Measurements from ENCODE around the gene C2orf49. TPM values are rescaled to one million over a fixed set of nuclear protein-coding genes. Genes with fewer than 3 reads are reported as not detected.

C2orf49 gene
- total and polyA plus RNA-seq, 9 of the 15 experiments (the other 6 are each of a cell fraction or from before 2014, with no cell fraction given): 17.9 to 38.2 (median 25.6) TPM

GRCh38 chr2:105387225-105387624 lies 49.9 kb downstream of the C2orf49 start:
- 64% methylated on average over 4 of the region's 4 CpGs for WGBS (ENCODE audit: insufficient coverage, low coverage, missing lambda C conversion rate)
- no peak overlapping the region for H3K9ac ChIP-seq (ENCODE audit: insufficient read depth in 1 of 2, low read depth in 2 of 2, low read length in 2 of 2)
- FAIRE-seq (no peak), DNase-seq (ENCODE audit: extremely low read depth in 1 of 4, low spot score in 3 of 4) (no peak), ATAC-seq (no peak)
- peaks cover 2 to 4% of the 10 kb centered on the region in 2 experiments; a peak in 3 of 5 replicates for H3K4me1 ChIP-seq (replicated peaks in 1 of 2; ENCODE audit: control insufficient read depth in 2 of 2, insufficient read depth in 2 of 2, low read length in 2 of 2)
- H3K9me1 ChIP-seq (ENCODE audit: control insufficient read depth, insufficient read depth, low read length): no peaks in the 10 kb centered on the region
- no peaks in the 10 kb centered on the region for H4K20me1 ChIP-seq (replicated peaks; ENCODE audit: control insufficient read depth, insufficient read depth, low read length)
- POLR2A ChIA-PET: interaction anchor here (0.9 to 1.7 kb wide), 3 partner anchors 11 to 15 kb away, joined by 3 to 7 read pairs (median 5); partner anchors contain the start of gene FHL2
- CTCF ChIA-PET (ENCODE audit: low intra/inter-chr PET ratio): no interaction called here
- H3K27me3 ChIP-seq (ENCODE audit: control insufficient read depth in 2 of 2, insufficient read depth in 2 of 2, low read length in 2 of 2): no peaks in the 10 kb centered on the region
- H3K9me3 ChIP-seq (replicated peaks; ENCODE audit: control insufficient read depth, insufficient read depth, low read depth, low read length): no peaks in the 10 kb centered on the region
- H3K27ac ChIP-seq (ENCODE audit: extremely low read depth, low read depth, low read length): no peak overlapping the region
- no peak overlapping the region for H3K4me3 ChIP-seq
- H3K79me2 ChIP-seq (ENCODE audit: control insufficient read depth, insufficient read depth, low read length): peaks cover 21% of the 10 kb centered on the region
- peaks cover 42% of the 10 kb centered on the region; the same call in 2 of the 3 replicates for H3K36me3 ChIP-seq (ENCODE audit: control insufficient read depth, insufficient read depth, low read length)
- no TSS peak for BruUV-seq (replicated peaks)
- intact Hi-C loops (cut with micrococcal nuclease): no loop called here
- H2AFZ ChIP-seq (ENCODE audit: low read depth, low read length): no peak overlapping the region
- in situ Hi-C loops (cut with MboI): no loop called here
- no peak overlapping the region for H3K4me2 ChIP-seq (ENCODE audit: insufficient read depth, low read length)
- no peak for TF ChIP-seq SMARCA5 (IDR thresholded peaks at IDR 0.05)
- TF ChIP-seq ZNF431 (CRISPR knock-in tag; IDR thresholded peaks at IDR 0.05): no peak
- no peak for TF ChIP-seq NR3C1 (CRISPR knock-in tag; IDR thresholded peaks at IDR 0.05)
- TF ChIP-seq KHSRP (IDR thresholded peaks at IDR 0.05): no peak
- no peak for TF ChIP-seq SMAD1 (IDR thresholded peaks at IDR 0.05; ENCODE audit: low read depth, low read length, partially characterized antibody)
- TF ChIP-seq TOE1 (IDR thresholded peaks at IDR 0.05; ENCODE audit: borderline replicate concordance): no peak
- no peak for TF ChIP-seq TOE1 (CRISPR knock-in tag; IDR thresholded peaks at IDR 0.05; ENCODE audit: borderline replicate concordance, low read depth)
- TF ChIP-seq ZNF644 (tag; IDR thresholded peaks at IDR 0.05; ENCODE audit: low read depth): no peak
- no peak for TF ChIP-seq ATF6 (CRISPR knock-in tag; IDR thresholded peaks at IDR 0.05)
- no peak for TF ChIP-seq ZNF347 (CRISPR knock-in tag; IDR thresholded peaks at IDR 0.05; ENCODE audit: low read depth)
- no peak for TF ChIP-seq ZNF696 (CRISPR knock-in tag; conservative IDR thresholded peaks at IDR 0.05)
- no peak for TF ChIP-seq DDX20 (tag; IDR thresholded peaks at IDR 0.05; ENCODE audit: low read depth)
- TF ChIP-seq GMEB1 (CRISPR knock-in tag; IDR thresholded peaks at IDR 0.05): no peak
- no peak for TF ChIP-seq NCOR1 (IDR thresholded peaks at IDR 0.05)
- no peak for TF ChIP-seq MCM2 (IDR thresholded peaks at IDR 0.05; ENCODE audit: low read depth)
- no peak for TF ChIP-seq RNF219 (CRISPR knock-in tag; IDR thresholded peaks at IDR 0.05)
- no peak for TF ChIP-seq MNT (conservative IDR thresholded peaks at IDR 0.05)

Measured in K562 (cell line).